HG02678 (cell line): Measurements from ENCODE around the gene IFITM1.
"Not testable (repeated sequence)": the region's sequence is repeated elsewhere in the genome, so short reads cannot be mapped to it uniquely, and the experiment has no call there.

ENCODE experiments used
- ATAC-seq: cut with Tn5 transposase; IDR thresholded peaks from one replicate; pipeline ENCODE4 v1.9.1; 2021; ENCODE audit warnings: mild to moderate bottlenecking, moderate library complexity; ENCODE audit not compliant: unreplicated experiment

Gene IFITM1

GRCh38 chr11:340539-341512, 27.0 kb downstream of the IFITM1 start:
- no peak for ATAC-seq

GRCh38 chr11:342328-342727, 28.5 kb downstream of the IFITM1 start:
- no peak for ATAC-seq

- no peak for ATAC-seq
These were observed 31.2 kb downstream of the IFITM1 start for GRCh38 chr11:344836-345578.

- no peak for ATAC-seq
These were observed 32.7 kb downstream of the IFITM1 start for GRCh38 chr11:346529-346928.

- not testable (repeated sequence) for ATAC-seq
These were observed 35.6 kb downstream of the IFITM1 start for GRCh38 chr11:349270-349954.

GRCh38 chr11:350033-350722, 36.3 kb downstream of the IFITM1 start:
- peak; percentile 13 for ATAC-seq

- peak; percentile 56 for ATAC-seq
These were observed 36.9 kb downstream of the IFITM1 start for GRCh38 chr11:350723-351255.

- no peak for ATAC-seq
These were observed 37.6 kb downstream of the IFITM1 start for GRCh38 chr11:351411-351810.

GRCh38 chr11:352456-353031, 38.7 kb downstream of the IFITM1 start:
- no peak for ATAC-seq

GRCh38 chr11:353179-353873, 39.5 kb downstream of the IFITM1 start:
- no peak for ATAC-seq

GRCh38 chr11:355581-356458, 42.0 kb downstream of the IFITM1 start:
- peak; percentile 73 for ATAC-seq

GRCh38 chr11:356610-357009, 42.8 kb downstream of the IFITM1 start:
- no peak for ATAC-seq

- no peak for ATAC-seq
These were observed 43.7 kb downstream of the IFITM1 start for GRCh38 chr11:357582-357981.

GRCh38 chr11:358129-358800, 44.4 kb downstream of the IFITM1 start:
- ATAC-seq, result no peak

GRCh38 chr11:359181-359714, 45.4 kb downstream of the IFITM1 start:
- no peak for ATAC-seq

- no peak for ATAC-seq
These were observed 46.8 kb downstream of the IFITM1 start for GRCh38 chr11:360326-361280.
